NOMO-1 treated with dmso at 0.1 percent for 144 hours (cell line): ENCODE data around the gene NAPSA.
"Not testable (repeated sequence)": the region's sequence is repeated elsewhere in the genome, so short reads cannot be mapped to it uniquely, and the experiment has no call there.

ENCODE experiments used
- DNase-seq: peaks from one replicate; lab custom pipeline; 2025; ENCODE audit not compliant: unreplicated experiment; lab: John Stamatoyannopoulos, UW

The NAPSA gene

GRCh38 chr19:50365434-50366306 is at the start of gene NAPSA:
Gene NAPSA, minus strand, starts transcription at chr19:50365639. Its CDS starts 18 bp downstream, at chr19:50365621.
- no peak for DNase-seq

DNA sequence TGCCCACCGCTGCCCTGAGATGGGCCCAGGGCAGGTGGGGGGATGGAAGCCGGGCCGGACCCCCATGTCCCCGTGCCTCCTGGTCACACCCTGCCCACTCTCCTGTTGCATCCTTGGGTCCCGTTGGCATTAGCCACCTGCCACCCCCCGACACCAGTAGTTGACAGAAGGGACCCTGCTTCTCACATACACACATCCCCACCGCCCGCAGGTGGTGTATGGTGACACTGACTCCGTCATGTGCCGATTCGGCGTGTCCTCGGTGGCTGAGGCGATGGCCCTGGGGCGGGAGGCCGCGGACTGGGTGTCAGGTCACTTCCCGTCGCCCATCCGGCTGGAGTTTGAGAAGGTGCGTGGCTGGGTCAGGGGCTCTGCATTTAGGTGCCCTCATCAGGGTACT is 48.1 kb upstream of the NAPSA start:
- DNase-seq = no peak

DNA sequence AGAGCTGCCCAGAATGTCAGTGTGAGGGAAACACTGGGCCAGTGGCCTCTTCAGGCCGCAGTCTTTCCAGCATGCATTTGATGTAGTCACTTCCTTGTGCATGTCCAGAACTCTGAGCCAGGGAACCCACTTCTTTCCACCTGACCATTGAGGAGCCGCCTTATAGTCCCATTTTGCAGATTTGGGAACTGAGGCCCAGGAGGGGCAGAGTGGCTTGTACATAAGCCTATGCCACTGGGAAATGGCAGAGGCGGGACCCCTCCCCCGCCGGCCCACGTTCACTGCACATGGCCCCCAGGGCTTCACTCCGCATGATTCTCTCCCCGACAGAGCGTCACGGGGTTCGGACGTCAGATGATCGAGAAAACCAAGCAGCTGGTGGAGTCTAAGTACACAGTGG is 47.7 kb upstream of the NAPSA start:
- no peak for DNase-seq

- no peak for DNase-seq
Observed at GRCh38 chr19:50412419-50412818, 47.0 kb upstream of the NAPSA start.

- DNase-seq = no peak
Observed at GRCh38 chr19:50410109-50410508, 44.7 kb upstream of the NAPSA start.

GRCh38 chr19:50409347-50409746 is 43.9 kb upstream of the NAPSA start:
- no peak for DNase-seq

GRCh38 chr19:50406829-50407228 is 41.4 kb upstream of the NAPSA start:
- DNase-seq = no peak

DNA sequence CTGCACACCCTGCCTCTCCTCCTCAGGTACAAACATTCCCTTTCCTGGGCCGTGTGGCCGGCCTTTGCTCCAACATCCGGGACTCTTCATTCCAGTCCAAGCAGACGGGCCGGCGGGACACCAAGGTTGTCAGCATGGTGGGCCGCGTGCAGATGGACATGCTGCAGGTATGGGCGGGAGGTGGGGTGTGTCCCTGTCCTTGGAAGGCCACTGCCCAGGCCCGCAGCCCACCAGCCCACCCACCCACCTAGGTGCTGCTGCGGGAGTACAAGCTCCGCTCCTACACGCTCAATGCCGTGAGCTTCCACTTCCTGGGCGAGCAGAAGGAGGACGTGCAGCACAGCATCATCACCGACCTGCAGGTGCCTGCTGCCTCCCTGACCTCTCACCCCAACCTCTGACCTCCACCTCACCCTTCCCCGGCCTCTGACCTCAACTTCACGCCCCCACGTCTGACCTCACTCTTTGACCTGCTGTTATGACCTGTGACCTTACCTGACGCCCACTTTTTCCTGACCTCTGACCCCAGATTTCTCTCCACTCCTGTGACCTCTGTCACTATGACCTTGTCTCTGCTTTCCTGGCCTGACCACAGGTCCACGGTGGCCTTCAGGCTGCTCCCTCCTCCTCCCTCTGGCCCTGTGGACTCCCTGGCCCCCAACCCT is 40.8 kb upstream of the NAPSA start:
- DNase-seq = no peak

GRCh38 chr19:50402544-50403301 is 37.3 kb upstream of the NAPSA start:
- DNase-seq = no peak

DNA sequence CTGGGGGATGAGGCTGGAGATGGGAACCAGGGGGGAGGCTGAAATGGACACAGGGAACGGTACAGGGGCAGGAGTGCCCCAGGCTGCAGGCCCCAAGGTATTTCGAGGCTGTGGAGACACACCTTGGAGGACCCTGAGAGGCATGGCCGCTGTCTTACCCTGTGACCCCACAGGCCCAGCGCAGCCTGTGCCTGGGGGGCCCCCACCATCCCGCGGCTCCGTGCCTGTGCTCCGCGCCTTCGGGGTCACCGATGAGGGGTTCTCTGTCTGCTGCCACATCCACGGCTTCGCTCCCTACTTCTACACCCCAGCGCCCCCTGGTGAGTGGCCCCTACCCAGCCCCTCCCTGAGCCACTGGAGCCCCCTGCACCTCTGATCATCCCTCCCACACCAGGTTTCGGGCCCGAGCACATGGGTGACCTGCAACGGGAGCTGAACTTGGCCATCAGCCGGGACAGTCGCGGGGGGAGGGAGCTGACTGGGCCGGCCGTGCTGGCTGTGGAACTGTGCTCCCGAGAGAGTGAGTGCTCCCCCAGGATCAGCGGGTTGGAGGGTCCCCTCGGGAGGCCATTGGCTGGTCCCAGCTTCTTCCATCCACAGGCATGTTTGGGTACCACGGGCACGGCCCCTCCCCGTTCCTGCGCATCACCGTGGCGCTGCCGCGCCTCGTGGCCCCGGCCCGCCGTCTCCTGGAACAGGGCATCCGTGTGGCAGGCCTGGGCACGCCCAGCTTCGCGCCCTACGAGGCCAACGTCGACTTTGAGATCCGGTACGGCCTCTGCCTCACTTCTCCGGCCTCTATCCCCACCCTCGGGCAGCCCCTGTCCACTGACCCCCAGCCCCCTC is 36.4 kb upstream of the NAPSA start:
- DNase-seq = no peak

- DNase-seq = no peak
Observed at GRCh38 chr19:50399368-50399745, 33.9 kb upstream of the NAPSA start.

GRCh38 chr19:50398675-50399367 is 33.4 kb upstream of the NAPSA start:
- no peak for DNase-seq

GRCh38 chr19:50394017-50394416 is 28.6 kb upstream of the NAPSA start:
- no peak for DNase-seq

GRCh38 chr19:50393589-50393988 is 28.1 kb upstream of the NAPSA start:
- no peak for DNase-seq

- DNase-seq = no peak
Observed at GRCh38 chr19:50392759-50393158, 27.3 kb upstream of the NAPSA start.

- DNase-seq = not testable (repeated sequence)
Observed at GRCh38 chr19:50390952-50391351, 25.5 kb upstream of the NAPSA start.

DNA sequence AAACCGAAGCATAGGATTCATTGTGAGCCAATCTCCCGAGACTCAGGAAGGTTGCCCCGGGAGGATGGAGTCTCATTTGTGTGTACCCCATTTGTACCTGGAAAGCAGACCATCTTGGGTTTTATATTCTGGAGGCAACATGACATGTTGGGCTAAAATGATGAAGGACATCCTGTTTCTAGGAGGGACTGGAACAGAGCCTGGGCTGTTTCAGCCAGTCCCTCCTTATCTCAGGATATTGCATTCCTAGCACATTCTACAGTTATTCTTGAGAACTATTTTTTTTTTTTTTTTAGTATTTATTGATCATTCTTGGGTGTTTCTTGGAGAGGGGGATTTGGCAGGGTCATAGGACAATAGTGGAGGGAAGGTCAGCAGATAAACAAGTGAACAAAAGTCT is 24.9 kb upstream of the NAPSA start:
- DNase-seq = not testable (repeated sequence)

DNA sequence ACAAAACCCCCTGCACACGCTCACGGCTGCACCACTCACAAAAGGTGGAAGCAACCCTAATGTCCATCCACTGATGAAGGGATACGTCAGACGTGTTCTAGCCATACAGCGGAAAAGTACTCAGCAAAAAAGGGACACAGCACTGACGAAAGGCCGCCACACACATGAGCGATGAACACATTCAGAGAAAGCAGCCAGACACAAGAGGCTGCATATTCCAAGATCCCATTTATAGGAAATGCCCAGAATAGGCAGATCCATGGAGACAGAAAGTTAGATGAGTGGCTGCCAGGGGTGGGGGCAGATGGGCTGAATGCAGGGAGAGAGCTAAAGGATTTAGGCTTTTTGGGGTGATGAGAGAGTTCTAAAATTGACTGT is 22.4 kb upstream of the NAPSA start:
- no peak for DNase-seq

DNA sequence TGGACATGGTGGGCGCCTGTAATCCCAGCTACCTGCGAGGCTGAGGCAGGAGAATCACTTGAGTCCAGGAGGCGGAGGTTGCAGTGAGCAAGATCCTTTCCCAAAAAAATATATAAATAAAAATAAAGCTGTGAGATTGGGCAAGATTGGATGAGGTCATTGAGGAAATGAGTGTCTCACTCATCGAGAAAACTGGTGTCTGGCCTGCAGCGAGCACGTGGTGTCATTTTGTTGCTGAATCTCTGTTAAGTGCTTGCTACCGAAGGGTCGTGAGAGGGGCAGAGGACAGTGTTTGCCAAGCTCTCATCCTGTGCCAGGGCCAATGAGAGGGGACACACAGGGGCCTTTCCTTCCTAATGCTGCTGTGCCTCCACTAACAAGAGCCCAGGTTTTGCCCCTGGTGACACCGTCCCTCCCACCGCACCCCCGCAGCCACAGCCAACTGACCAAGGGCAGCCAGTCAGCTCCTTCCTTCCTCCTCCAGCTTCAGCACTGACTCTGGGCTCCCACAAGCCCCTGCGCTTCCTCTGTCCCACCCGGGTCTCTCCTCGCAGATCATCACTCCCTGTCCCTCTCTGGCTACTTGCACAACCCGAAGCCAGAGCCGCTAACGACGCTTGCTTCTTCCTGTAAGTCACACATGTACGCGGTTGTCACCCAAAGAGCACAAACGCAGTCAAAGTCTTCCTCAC is 21.9 kb upstream of the NAPSA start:
- peak; percentile 63 for DNase-seq
